A549 (cell line): ENCODE data around the gene FOXP1. TPM values are rescaled to one million over a fixed set of nuclear protein-coding genes. Genes with fewer than 3 reads are reported as not detected.

Experiments
- ATAC-seq, 2 experiments: fragments of 200-7000 bp in 1 of 2; fragments of >200 bp in 1 of 2; cut with Nextera tagmentation in 1 of 2; cut with Tn5 transposase in 1 of 2; 3 replicates each; pipeline versions ENCODE4 v1.8.0 to v1.9.1; 2018 to 2020; ENCODE audit warnings: mild to moderate bottlenecking in 1 of 2, moderate library complexity in 1 of 2
- CTCF ChIA-PET: fragments of 300-600 bp; sonication (Branson Sonifier 250); formaldehyde crosslinking; extraction: SDS; loops from one replicate; lab custom pipeline; 2021; ENCODE audit warnings: antibody characterized with exemption, inconsistent platforms; lab: Yijun Ruan, JAX
- POLR2A ChIA-PET: fragments of 350-600 bp; formaldehyde crosslinking; extraction: SDS; loops from one replicate; lab custom pipeline; 2021; ENCODE audit warnings: antibody characterized with exemption, inconsistent platforms; lab: Yijun Ruan, JAX
- DNase-seq, 2 experiments: peaks; one replicate each; pipeline versions ENCODE4 v3.0.0 to v3.0.0-alpha.2; 2011 to 2016; ENCODE audit warnings: low read depth in 1 of 2, low spot score in 1 of 2
- FAIRE-seq: peaks from 2 replicates; lab custom pipeline; 2011; peaks lifted over from hg19 to GRCh38; lab: Jason Lieb, UNC
- H3K27ac ChIP-seq, 2 experiments: fragments of >200 bp; sonication (Bioruptor Twin); formaldehyde crosslinking; 3 replicates each; pipeline ENCODE4 v1.5.1; 2016 to 2017
- H3K4me1 ChIP-seq: fragments of >200 bp; sonication (Bioruptor Twin); formaldehyde crosslinking; 3 replicates; pipeline ENCODE4 v1.6.1; 2016
- H3K4me2 ChIP-seq: fragments of >200 bp; sonication (Bioruptor Twin); formaldehyde crosslinking; 3 replicates; pipeline ENCODE4 v1.6.1; 2016
- H3K4me3 ChIP-seq: fragments of >200 bp; sonication (Bioruptor Twin); formaldehyde crosslinking; 3 replicates; pipeline ENCODE4 v1.5.1; 2016
- H3K9me3 ChIP-seq: fragments of >200 bp; sonication (Bioruptor Twin); formaldehyde crosslinking; 3 replicates; pipeline ENCODE4 v1.6.1; 2016
- BHLHE40 ChIP-seq: IDR thresholded peaks from 2 replicates; pipeline ENCODE4 v1.6.1; 2012; ENCODE audit warnings: low read depth, low read length, inconsistent platforms
- GATA3 ChIP-seq: IDR thresholded peaks from 2 replicates; pipeline ENCODE4 v1.6.1; 2012; ENCODE audit warnings: borderline replicate concordance
- HDAC2 ChIP-seq: fragments of 200-600 bp; sonication (generic); IDR thresholded peaks from 2 replicates; pipeline ENCODE4 v1.6.1; 2016
- HES2 ChIP-seq: fragments of >200 bp; sonication (Bioruptor Twin); formaldehyde crosslinking; IDR thresholded peaks from 2 replicates; pipeline ENCODE4 v1.6.1; 2016
- JUNB ChIP-seq: fragments of >200 bp; sonication (Bioruptor Twin); formaldehyde crosslinking; IDR thresholded peaks from 2 replicates; pipeline ENCODE4 v1.6.1; 2016
- NFE2L2 ChIP-seq: fragments of 150-350 bp; conservative IDR thresholded peaks from 2 replicates; pipeline ENCODE4 v1.6.1; 2014; ENCODE audit warnings: low read length
- POLR2A ChIP-seq: IDR thresholded peaks from 2 replicates; pipeline ENCODE4 v1.6.1; 2012; ENCODE audit warnings: mild to moderate bottlenecking, low read length
- RCOR1 ChIP-seq: fragments of 150-350 bp; IDR thresholded peaks from 2 replicates; pipeline ENCODE4 v1.6.1; 2014; ENCODE audit warnings: antibody characterized with exemption, low read length, low read depth
- REST ChIP-seq: fragments of 200-600 bp; sonication (generic); IDR thresholded peaks from 2 replicates; pipeline ENCODE4 v1.6.1; 2016; ENCODE audit warnings: antibody characterized with exemption, mild to moderate bottlenecking, moderate library complexity
- RFX5 ChIP-seq: fragments of 450-650 bp; IDR thresholded peaks from 2 replicates; pipeline ENCODE4 v1.7.1; 2014; ENCODE audit warnings: antibody characterized with exemption, mild to moderate bottlenecking, moderate library complexity
- RNF2 ChIP-seq: fragments of 200-600 bp; sonication (generic); IDR thresholded peaks from 2 replicates; pipeline ENCODE4 v1.6.1; 2016; ENCODE audit warnings: low read depth, mild to moderate bottlenecking, antibody characterized with exemption, moderate library complexity, borderline replicate concordance
- ZC3H11A ChIP-seq: fragments of 450-650 bp; IDR thresholded peaks from 2 replicates; pipeline ENCODE4 v1.6.1; 2014; ENCODE audit warnings: antibody characterized with exemption, mild to moderate bottlenecking
- ZFP36 ChIP-seq: fragments of 450-650 bp; IDR thresholded peaks from 2 replicates; pipeline ENCODE4 v1.6.1; 2014; ENCODE audit warnings: borderline replicate concordance; ENCODE audit not compliant: partially characterized antibody
- ZNF302 ChIP-seq: fragments of 250-450 bp; sonication (Bioruptor Pico); IDR thresholded peaks from 2 replicates; pipeline ENCODE4 v1.9.0; 2021; ENCODE audit warnings: inconsistent platforms, mild to moderate bottlenecking, moderate library complexity
- WGBS: methylation state at CpG from one replicate; pipeline ENCODE4 v1.1.6; 2017; ENCODE audit errors: missing lambda C conversion rate; 5-methylcytosine and 5-hydroxymethylcytosine counted together
- polyA plus RNA-seq, 4 experiments: library from polyadenylated mRNA; depleted of rRNA in 3 of 4; stranded (reverse); fragments of >200 nt; fragmentation: RNase III in 1 of 4; extraction: RNeasy Plus Mini Kit Qiagen cat#74134 plus additional on column Dnase treatment in 1 of 4; gene quantifications; 2 replicates in 3 of 4; 3 replicates in 1 of 4; pipeline ENCODE4 v1.2.3, GENCODE V29; 2011 to 2017
- TF ChIP-seq, protein P1 (sequence below): fragments of >200 bp; sonication (Bioruptor Twin); formaldehyde crosslinking; IDR thresholded peaks from 3 replicates; pipeline ENCODE4 v1.5.1; 2016
- TF ChIP-seq, protein P2 (sequence below): fragments of 450-650 bp; IDR thresholded peaks from 2 replicates; pipeline ENCODE4 v1.6.1; 2014; ENCODE audit warnings: antibody characterized with exemption
- TF ChIP-seq, protein P3 (sequence below): IDR thresholded peaks from 2 replicates; pipeline ENCODE4 v1.6.1; 2012
- TF ChIP-seq, protein P4 (sequence below): fragments of 150-350 bp; IDR thresholded peaks from 2 replicates; pipeline ENCODE4 v1.6.1; 2014; ENCODE audit warnings: low read depth, mild to moderate bottlenecking, low read length

The FOXP1 gene
- polyA plus RNA-seq, 2 of the 4 experiments (the other 2 are of a cell fraction): 12.8 to 13.9 TPM

- TF ChIP-seq, protein P1, sequence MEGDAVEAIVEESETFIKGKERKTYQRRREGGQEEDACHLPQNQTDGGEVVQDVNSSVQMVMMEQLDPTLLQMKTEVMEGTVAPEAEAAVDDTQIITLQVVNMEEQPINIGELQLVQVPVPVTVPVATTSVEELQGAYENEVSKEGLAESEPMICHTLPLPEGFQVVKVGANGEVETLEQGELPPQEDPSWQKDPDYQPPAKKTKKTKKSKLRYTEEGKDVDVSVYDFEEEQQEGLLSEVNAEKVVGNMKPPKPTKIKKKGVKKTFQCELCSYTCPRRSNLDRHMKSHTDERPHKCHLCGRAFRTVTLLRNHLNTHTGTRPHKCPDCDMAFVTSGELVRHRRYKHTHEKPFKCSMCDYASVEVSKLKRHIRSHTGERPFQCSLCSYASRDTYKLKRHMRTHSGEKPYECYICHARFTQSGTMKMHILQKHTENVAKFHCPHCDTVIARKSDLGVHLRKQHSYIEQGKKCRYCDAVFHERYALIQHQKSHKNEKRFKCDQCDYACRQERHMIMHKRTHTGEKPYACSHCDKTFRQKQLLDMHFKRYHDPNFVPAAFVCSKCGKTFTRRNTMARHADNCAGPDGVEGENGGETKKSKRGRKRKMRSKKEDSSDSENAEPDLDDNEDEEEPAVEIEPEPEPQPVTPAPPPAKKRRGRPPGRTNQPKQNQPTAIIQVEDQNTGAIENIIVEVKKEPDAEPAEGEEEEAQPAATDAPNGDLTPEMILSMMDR: no peak
These were observed 87.6 kb downstream of the FOXP1 start (continued) for GRCh38 chr3:71495708-71496472.

DNA sequence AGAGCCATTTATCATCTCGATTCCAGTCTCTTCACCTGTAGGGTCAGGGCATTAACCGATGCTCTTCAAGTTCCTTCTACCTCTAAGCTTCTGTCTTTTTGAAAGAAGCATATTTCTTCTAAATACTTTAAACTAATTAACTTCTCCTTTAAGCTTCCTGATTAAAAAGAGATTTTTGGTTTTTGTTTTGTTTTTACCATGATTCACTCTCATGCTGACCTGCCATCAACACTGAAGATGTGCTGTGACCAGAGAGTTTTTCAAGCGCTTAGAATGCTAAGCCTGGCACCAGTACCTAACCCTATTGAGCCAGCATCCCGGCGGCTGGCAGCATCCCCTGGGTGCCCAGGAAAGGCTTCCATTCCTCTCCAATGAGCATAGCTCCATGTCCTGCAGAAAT is 89.3 kb downstream of the FOXP1 start:
- Histone ChIP-seq H3K4me1 (peaks cover 33% of the 10 kb centered on the region), H3K9me3 (peaks cover 21% of the 10 kb centered on the region), H3K27ac (peak overlapping the region in 1 of 2 experiments; percentile 93; a peak in 2 of 6 replicates), H3K4me3 (no peak overlapping the region), H3K4me2 (no peak overlapping the region)
- CTCF ChIA-PET: interaction anchor here (1.6 kb wide), 1 partner anchor 242 kb away, joined by 3 read pairs; no protein-coding TSS in a partner anchor
- 89% methylated on average over 5 of the region's 5 CpGs for WGBS
- DNase-seq: no peak
- FAIRE-seq: no peak
- no peak for TF ChIP-seq RNF2
- no peak for TF ChIP-seq BHLHE40
- TF ChIP-seq, protein P2, sequence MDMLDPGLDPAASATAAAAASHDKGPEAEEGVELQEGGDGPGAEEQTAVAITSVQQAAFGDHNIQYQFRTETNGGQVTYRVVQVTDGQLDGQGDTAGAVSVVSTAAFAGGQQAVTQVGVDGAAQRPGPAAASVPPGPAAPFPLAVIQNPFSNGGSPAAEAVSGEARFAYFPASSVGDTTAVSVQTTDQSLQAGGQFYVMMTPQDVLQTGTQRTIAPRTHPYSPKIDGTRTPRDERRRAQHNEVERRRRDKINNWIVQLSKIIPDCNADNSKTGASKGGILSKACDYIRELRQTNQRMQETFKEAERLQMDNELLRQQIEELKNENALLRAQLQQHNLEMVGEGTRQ: no peak
- no peak for TF ChIP-seq NFE2L2
- no peak for ATAC-seq
- POLR2A ChIA-PET: no interaction called here

DNA sequence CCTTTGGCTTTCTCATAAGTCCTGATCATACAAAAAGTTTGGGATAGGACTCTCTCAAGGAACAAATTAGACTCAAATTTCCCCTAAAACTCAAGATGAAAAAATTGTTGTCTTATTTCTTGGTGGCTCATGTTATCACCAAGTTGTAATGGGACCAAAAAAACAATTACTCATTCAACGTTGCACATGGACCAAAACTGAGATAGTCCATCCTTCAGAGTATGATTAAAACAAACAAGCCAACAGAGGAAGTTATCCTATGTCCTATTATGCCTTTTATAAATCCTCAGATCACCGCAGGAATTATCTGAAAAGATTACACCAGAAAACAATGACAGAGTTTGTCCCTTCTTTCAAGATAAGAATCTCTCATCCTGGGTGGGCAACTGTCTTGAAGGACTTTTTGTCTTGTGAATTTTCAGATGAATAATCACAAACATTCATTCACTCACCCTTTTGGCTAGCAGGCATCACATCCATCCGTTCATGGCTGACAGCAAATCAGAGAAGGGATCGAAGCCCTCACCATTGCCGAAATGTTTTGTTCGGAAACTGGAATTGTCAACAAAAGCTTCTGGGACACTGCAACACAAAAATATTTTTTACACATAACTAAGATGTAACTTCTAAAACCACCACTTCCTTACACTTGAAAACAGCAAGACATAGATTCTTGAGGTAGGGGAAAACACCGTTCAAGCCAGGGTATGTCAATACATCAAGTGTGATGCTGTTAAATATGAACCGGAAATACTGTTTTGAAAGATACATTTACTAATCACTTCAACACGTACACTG is 90.4 kb downstream of the FOXP1 start:
- CTCF ChIA-PET: interaction anchor here (1.6 kb wide), 1 partner anchor 241 kb away, joined by 3 read pairs; no protein-coding TSS in a partner anchor
- POLR2A ChIA-PET: no interaction called here
- TF ChIP-seq, protein P3, sequence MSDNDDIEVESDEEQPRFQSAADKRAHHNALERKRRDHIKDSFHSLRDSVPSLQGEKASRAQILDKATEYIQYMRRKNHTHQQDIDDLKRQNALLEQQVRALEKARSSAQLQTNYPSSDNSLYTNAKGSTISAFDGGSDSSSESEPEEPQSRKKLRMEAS: no peak
- TF ChIP-seq BHLHE40 (no peak), RCOR1 (no peak), ZFP36 (no peak), REST (no peak), HDAC2 (no peak), ZNF302 (CRISPR knock-in tag) (no peak), POLR2A (no peak), ZC3H11A (no peak), JUNB (no peak), RFX5 (no peak), GATA3 (no peak), HES2 (no peak)
- TF ChIP-seq, protein P4, sequence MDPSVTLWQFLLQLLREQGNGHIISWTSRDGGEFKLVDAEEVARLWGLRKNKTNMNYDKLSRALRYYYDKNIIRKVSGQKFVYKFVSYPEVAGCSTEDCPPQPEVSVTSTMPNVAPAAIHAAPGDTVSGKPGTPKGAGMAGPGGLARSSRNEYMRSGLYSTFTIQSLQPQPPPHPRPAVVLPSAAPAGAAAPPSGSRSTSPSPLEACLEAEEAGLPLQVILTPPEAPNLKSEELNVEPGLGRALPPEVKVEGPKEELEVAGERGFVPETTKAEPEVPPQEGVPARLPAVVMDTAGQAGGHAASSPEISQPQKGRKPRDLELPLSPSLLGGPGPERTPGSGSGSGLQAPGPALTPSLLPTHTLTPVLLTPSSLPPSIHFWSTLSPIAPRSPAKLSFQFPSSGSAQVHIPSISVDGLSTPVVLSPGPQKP: no peak
- Histone ChIP-seq H3K9me3 (peaks cover 21% of the 10 kb centered on the region), H3K4me1 (peaks cover 28% of the 10 kb centered on the region), H3K27ac (no peak overlapping the region), H3K4me2 (no peak overlapping the region), H3K4me3 (no peak overlapping the region)
- FAIRE-seq: peak; percentile 54
- no peak for ATAC-seq
- 86% methylated on average over 9 of the region's 9 CpGs for WGBS
- DNase-seq: no peak
